Activated T-cell treated with anti-CD3 and anti-CD28 coated beads, Interleukin-2, amount 50 U/mL, for 48 hours (primary cell): ENCODE measurements around the gene BDKRB2.
A peak's percentile ranks its signal among the peaks of the same experiment; 100 is the strongest.

ENCODE experiments used
- DNase-seq, 2 experiments: peaks; one replicate each; pipeline ENCODE4 v3.0.0-alpha.2; 2020

BDKRB2 gene

DNA sequence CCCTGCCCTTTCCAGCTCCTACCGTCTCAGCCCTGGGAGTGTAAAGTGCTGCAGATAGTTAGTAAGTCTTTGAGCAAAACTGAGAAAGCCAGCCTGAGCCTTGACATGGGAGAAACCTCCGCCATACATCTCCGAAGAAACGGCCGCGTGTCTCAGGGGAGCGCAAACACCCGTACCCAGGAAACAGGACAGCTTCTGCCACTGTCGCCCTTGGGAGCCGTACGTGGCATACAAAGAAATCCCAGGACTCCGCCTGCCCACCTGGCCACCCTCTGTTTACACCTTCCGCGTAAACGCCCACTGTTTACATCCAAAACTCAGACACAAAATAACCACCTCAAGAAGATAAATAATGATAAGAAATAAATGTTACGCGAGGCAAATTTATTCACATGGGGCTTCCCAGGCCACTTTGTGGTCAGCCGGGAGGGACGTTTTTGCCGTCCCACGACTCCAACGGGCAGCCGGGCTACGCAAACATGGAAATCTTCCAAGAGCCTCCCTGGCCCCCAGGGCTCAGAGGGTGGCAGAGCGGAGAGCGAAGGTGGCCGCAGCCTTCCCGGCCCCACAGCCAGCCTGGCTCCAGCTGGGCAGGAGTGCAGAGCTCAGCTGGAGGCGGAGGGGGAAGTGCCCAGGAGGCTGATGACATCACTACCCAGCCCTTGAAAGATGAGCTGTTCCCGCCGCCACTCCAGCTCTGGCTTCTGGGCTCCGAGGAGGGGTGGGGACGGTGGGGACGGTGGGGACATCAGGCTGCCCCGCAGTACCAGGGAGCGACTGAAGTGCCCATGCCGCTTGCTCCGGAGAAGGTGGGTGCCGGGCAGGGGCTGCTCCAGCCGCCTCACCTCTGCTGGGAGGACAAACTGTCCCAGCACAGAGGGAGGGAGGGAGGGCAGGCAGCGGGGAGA lies at the start of gene BDKRB2:
Gene BDKRB2, plus strand, starts transcription at position 689 of the 908 bp plus-strand sequence. CDS start 32,269 bp downstream, outside the sequence.
- DNase-seq, result peak; percentile 28 to 33

DNA sequence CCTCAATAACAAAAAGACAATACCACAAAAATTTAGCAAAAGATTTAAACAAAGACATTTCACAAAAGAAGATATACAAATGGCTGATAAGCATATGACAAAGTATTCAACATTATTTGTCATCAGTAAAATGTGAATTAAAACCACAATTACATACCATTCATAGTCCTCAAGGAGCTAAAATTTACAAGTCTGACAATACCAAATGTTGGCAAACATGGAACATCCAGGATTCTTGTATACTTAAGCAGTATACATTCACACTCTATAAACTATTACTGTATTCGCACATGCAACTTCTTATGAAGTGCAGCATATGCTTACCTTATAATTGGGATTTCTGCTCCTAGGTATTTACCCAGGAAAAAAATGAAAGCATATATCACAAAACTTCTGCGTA lies 49.7 kb upstream of the BDKRB2 start:
- no peak for DNase-seq

DNA sequence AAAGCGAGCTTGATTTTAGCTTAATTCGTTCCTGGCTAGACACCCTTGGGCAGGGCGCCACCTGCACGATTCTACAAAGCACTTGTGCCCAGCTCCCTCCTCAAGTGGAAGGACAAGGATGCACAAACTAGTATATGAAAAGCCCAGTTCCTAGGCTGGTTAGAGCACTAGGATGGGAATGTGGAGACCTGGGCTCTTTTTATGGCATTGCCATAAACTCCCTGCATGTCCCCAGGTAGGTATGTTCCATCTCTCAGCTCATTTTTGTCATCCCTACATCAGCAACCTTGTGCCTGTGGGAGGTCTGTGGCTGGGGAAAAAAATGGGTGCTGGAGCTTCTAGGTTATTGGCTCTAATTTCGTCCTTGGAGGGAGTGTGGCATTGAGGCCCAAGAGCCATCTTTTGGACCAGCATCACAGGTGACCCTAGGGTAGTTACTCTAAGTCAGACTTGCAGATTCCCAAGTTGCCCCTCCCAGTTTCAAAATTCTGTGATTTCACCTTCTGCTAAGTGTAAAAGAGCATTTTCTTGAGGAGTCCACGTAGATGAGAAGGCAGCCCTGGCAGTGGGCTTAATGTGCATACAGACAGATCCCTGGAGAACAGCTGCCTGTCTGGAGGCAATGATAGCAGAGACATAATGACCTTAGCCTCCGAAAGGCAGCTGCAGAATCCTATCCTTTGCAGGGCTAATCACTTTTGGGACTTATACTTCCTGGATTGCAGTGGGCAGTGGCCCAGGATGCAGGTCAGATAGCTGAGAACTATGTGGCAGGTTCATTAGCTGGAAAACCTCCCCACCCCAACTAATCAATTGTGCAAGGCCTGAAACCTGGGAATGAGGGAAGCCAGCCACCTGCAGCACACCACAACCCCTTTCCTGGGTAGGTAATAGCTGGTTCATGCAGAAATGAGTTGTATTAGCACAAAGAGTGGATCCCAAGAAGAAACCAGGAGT lies 47.6 kb upstream of the BDKRB2 start:
- DNase-seq, result peak in 1 of 2 experiments; percentile 4

DNA sequence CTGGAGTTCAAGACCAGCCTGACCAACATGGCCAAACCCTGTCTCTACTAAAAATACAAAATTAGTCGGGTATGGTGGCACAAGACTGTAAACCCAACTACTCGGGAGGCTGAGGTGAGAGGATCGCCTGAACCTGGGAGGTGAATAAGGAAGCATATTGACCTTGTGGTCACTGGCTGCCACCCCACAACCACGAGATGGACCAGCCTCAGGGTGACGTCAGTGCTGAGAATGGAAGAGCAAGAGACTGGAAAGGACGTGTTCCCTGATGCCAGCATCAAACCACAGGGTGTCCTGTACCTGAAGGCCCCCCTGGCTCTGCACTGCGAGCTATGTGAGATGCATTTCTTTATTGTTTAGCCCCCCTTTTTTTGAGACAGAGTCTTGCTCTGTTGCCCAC lies 45.9 kb upstream of the BDKRB2 start:
- peak in 1 of 2 experiments; percentile 1 for DNase-seq

DNA sequence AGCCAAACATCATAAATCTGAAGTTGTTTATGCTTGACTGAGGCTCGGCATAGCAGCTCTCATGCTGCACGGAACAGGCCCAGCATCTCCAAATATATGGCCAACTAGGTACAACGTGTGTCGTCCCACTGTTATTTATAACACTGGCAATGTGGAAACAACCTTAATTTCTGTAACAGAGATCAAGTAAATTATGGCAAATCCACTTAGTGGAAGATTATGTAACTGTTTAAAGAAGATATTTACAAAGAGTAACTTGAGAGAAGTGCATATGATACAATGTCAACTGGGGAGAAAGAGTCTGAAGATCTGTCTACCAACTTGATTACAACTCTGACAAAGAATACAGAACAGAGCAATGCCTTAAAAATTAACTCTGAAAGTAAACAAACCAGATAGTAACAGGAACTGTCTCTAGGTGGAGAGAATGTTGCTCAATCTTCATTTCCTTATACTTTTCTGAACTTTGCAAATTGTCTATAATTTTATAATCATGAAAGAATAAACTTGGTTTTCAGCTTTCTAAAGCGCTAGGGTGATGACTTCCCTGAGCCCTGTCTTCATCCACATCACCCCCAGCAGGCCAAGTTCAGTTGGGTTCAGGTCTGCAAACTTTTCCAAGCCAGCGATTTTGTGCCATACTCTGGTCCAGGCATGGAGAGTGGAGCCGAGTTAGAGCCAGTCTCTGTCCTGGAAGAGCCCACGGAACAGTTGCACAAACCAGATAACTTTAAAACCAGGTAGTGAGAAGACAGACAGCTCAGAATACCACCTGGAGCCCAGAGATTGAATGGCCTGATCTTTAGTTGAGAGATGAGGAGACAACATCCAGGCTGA lies 44.3 kb upstream of the BDKRB2 start:
- no peak for DNase-seq

DNA sequence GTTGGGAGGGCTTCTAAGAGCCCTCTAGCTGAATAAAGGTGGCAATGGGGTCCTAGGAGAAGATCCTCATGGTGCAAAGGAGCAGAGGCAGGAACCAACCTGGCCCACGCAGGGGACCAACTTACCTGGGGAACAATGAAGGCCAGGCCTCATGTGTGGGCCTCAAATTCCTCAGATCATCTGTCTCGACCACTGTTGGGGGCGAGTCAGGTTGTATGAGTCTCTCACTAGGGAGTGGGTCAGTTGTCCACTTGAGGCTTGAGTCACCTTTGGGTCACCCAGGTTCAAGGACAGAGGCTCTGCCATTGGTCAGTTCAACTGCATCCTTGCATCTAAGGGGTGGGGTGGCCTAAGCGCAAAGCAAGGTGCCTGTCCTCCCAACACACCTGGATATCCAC lies 43.7 kb upstream of the BDKRB2 start:
- no peak for DNase-seq

DNA sequence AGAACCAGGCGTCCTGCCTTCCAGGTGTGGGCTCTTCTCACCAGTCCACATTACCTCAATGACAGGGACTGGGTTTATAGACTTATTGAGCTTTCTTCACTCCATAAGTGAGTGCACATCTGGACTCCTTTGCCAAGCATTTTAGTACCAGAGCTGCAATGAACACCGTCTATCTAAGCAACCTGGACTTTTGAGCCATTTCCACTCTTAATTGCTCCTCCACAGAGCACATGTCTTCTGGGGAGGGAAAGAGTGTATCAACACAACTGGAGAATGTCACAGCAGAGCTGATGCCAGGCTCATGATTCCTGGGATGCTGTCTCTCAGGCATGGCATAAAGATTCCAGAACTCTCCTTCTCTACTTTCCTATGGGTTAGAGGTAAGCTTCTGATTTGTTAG lies 43.0 kb upstream of the BDKRB2 start:
- no peak for DNase-seq

DNA sequence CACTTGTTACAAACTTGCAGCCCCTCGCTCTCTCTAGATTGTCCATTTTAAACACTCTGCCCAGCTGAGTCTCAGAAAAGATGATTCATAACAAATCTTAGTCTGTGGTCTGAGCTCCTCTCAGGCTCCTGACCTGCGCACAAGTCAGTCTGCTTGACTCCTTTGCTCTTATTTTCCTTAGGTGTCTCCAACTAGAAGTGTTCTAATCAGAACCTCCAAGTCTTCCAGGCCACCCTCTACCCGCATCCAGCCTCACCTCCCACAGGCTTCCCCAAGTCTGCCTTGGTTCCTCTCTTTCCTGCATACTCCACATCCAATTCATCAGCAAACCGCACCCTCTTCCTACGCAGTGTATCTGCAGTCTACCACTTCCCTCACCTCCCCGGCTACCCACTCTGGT lies 42.4 kb upstream of the BDKRB2 start:
- DNase-seq, result no peak

DNA sequence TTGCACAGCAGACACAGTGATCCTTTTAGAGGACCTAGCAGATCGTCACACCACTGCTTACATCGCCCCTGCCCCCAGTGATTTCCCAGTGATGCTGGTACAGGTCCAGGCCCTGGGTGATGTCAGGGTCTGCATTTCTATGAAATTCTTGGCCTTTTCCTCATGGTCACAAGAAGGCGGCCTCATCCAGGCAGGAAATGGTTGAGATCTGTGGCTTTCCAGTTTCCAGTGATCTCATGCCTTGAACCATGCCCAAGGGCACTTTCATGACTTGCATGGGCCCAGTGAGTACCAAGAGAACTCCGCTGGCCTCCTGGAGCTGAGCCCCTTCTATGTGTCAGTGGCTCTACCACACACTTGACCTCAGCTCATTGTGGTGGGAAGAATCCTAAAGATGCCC lies 41.9 kb upstream of the BDKRB2 start:
- no peak for DNase-seq

DNA sequence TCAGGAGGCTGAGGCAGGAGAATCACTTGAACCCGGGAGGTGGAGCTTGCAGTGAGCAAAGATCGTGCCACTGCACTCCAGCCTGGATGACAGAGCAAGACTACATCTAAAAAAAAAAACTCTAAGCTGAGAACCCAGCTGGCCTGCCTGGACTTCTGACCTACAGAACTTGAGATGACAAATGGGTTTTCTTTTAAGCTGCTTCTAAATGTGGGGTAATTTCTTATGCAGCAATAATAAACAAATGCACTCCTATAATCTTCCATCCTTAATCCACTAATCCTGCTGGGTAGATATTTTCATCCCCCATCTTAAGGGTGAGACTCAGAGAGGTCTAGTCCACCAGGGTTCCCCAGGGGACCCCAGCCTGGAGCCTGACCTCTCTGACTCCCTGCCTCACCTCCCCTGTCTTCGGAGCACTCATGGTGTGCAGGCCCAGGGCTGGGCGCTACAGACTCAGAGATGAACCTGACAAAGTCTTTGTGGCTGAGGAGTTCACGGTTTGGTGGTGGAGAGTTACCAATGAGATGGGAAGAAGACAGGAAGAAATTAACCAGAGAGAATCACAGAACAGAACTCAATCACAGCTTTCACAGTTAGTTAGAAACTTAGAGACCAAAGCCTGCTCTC lies 39.7 kb upstream of the BDKRB2 start:
- no peak for DNase-seq

DNA sequence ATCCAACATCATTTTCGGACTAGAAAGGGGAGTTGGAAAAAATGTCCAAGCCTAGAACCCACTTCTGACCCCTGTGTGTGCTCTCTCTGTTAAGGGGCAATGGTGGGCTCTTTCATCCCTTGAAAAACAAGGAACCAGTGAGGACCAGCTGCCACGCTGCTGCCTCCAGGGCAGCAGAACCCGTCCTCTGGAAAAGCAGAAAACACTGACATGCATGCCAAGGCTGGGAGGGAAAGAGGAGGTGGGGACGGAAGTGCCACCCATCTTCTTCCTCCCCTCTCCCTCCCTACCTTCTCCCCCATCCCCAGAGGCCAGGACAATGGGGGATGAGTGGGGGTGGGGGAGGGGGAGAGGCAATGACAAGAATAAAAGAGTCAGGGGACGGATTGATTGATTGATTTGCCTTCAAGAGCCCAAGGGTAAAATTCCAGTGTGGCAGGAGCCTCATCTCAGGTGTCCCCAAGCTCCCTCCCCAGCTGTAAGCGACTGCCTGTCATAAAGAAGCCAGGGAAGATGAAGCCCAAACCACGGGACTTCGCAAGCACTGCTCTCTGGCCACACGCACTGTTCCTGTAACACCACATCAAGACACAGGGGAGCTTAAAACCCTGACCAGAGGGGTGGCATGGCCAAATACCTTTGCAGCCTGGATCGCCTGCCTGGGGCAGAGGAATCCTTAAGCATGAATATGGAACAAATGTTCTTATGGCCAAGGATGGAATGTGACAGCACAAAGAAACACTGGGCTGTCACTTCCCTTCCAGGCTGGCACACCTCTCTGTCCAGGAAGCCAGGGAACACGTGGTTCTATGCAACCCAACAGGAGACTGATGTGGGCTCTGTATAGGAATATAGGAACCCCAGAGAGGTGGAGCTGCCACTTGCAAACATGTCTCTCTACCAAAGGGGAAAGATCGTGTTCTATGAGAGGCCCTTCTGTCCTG lies 38.9 kb upstream of the BDKRB2 start:
- DNase-seq, result no peak

DNA sequence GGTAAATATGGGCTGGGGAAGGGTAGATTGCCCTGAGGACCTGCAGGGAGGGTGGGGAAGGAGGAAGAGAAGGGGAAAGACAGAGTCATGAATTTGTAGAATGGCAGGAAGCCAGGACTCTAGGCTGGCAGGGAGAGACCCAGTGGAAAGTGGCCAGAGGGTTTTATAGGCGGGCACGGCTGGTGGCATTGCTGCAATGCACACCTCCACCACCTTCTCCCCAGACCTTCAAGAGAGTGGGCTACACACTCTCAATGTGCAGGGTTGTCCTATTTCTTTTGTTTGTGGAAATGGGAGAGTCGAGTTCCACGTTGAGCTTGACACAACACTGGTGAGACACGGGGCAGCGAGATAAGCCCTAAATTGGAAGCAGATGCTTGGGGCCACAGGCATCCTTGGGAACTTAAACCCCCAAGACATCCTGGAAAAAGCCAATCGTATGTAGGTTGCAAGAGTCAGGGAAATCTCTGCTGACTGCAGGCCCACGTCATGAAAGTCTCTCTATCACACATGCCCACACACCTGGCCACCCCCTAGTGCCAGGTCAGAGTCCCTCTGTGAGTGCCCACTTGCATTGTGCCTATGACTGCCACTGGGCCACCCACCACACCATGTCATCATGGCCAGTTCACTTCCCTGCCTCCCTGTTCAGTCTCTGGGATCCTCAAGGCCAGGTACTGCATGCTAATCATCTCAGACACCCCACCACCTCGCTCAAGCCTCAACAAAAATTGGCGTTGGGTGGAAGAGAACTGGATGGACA lies 38.0 kb upstream of the BDKRB2 start:
- no peak for DNase-seq

DNA sequence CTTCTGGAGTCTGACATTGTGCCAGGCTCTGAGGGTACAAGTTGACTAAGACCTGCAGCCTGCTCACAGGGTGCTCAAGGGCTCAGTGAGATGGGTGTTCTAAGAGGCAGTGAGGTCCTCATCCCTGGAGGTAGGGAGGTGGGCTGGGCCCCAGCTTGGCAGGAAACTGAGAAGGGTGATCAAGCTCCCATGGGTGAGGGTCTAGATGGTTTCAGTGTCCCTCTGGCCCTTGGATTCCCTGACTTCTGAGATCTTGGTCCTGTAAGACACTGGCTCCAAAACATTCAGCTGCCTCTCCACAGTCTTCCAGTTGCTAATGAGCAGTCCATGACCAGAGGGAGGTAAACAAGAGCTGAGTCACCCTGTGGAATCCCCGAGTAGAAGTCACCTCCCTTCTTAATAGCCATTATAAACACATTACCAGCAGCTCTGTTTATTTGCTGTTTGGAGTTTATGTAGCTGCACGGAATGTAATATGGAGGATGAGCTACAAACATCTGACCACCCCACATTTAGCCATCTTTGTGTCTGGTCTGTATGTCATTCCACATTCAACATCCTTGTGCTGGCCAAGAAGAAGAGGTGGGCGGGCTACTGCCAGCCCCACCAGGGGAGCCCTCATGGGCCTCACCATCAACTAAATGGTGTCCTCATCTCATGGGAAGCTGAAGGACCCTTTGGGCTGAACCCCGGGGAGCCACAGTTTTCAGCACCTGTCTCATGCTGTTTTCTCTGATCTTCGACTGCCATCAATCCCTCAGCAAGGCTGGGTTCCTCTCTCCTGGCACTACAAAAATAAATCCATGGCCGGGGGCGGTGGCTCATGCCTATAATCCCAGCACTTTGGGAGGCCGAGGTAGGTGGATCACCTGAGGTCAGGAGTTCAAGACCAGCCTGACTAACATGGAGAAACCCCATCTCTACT lies 37.2 kb upstream of the BDKRB2 start:
- DNase-seq, result no peak

DNA sequence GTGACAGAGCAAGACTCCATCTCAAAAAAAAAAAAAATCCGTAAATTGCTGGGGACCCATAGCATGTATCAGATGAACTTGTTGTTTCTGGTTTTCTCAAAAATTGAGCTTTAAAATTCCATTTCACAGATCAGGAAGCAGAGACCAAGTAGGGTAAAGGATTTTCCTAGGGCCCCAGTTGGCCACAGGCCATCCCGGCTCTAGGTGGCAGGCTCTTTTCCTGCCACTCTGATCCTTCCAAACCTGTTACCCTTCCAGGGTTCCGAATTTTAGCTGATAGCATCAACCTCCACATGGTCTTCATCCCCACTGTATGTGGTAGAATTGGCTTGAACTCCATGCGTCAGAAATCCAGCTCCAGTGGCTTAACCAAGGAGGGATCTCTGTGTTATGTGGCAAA lies 36.1 kb upstream of the BDKRB2 start:
- no peak for DNase-seq

DNA sequence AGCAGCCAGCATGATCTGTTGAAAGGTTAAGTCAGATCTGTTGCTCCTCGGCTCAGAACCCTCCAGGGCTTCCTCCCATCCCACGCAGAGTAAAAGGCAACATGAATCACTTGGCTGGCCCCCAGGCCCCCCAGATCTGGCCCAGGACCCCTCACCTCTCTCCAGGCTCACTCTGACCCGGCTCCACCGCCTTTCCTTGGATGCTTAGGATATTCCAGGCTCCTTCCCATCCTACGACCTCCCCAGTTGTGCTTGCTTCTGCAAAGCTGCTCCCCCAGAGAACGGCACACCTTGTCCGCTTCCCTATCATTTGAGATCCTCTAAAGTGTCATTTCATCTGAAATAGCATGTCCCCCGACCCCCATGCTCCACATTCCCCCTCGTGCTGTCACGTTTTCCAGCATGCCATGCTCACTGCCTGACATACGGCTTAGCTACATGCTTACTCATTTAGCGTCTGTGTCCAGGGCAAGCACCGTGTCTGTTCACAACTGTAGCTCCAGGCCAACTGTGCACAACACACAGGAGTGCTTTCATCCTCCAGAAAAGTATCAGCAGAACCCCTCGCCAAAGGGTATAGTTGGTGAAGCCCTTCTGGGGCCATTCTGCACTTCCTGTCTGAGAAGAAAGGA lies 33.6 kb upstream of the BDKRB2 start:
- DNase-seq, result no peak

DNA sequence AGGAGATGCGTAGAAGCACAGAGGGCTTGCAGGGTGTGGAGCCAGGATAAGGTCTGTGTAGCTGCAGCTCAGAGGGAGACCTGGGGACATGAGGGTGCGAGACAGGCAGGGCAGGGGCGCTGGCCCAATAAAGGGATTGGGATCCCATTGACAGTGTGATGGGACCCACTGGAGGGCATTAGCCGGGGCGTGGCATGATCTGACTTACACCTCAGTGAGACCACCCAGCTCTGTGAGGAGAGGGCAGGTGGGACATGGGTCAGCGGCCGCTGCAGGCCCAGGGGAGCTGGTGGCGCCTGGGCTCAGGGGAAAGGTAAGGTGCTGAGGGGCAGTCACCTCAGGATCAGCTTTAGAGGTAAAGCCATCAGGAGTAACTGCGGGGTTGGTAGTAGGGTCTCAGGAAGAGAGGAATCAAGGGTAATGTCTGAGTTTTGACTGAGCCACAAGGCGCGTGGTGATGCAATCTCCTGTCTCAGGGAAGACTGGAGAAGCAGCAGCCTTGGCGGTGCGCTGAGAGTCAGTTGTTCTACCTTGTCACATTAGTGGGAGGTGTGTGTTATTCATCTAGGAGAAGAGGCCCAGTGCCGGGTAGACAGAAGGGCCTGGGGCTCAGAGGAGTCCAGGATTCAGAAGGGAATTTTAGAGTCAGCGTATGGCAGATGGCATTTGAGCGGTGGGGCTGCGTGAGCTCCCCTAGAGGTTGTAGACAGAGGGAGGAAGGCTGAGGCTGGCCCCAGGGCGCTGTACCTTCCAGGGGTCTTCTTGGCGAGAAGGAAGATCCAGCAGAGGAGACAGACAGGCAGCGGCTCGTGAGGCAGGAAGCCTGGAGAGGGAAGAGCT lies 30.8 kb upstream of the BDKRB2 start:
- DNase-seq, result no peak

DNA sequence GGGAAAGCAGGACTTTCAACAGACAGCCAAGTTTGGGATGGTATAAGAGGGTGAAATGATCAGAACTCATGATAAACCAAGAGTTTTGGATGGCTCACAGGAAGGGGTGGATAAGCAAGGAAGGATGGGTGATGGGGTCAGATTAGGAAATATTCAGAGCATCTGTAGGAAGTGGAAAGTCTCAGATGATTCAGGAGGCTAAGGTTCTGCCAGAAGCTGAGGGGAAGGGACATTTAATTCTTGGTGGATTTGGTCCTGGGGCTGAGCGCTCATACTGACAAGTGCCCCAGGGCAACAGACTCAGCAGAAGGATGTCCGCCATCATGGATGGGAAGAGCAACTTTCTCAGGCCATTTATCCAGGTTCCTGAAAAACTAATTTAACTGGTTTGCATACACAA lies 28.4 kb upstream of the BDKRB2 start:
- DNase-seq, result no peak

DNA sequence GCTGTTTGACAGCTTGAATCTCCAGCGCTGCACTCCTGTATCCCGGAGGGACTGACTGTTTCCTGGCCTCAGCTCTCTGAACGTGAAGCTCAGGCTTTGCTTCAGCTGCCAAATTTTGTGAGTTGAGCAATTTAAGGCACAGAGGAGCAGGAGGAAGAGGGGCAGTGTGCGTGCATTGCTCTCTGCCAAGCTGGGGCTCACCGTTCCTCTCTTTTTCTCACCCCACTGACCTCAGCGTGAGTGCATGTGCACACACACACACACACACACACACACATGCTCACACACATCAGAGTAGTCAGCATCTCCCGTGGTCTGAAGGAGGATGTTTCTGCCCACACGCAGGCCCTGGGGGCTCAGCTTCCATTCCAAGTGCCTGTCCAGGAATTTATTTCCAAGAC lies 27.8 kb upstream of the BDKRB2 start:
- no peak for DNase-seq
